HG03280 (cell line): ENCODE measurements around the gene C9orf78.

Experiments
- ATAC-seq: cut with Tn5 transposase; IDR thresholded peaks from one replicate; pipeline ENCODE4 v1.9.1; 2021; ENCODE audit warnings: mild to moderate bottlenecking, moderate library complexity; ENCODE audit not compliant: unreplicated experiment

C9orf78 gene

DNA sequence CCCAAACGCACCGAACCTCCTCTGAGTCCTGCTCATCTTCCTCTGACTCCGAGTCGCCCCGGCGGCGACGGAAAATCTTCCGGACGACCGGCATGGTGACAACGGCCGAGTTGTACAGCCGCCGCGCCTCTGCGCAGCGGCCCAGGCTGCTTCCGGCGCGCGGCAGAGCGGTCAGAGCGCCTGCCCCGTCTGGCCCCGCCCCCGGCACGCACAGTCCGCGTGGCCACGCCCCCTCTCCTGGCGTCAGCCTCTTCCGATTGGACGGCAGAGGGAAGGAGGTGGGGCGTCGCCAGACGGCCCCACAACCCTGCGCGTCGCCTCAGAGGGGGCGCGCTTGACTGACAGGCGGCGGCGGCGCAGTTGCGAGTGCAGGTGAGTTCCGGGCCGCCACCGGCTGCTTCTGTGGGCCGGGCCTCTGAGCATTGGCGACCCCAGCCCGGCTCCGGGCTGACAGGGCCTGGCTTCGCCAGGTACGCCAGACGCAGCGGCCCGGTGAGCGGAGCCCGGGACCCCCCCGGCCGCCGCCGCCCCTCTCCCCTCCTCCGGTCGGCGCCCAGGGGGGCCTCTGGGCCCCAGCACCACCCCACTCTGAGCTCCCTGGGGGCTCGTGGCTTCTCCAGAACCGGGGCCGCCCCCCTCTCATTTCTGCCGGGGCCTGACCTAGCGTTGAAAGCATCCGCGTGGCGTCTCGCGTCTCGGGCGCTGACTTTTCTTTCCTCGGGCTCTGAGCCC is at the start of gene C9orf78, which contains the start of gene USP20:
TSS of gene C9orf78 (minus strand) at position 148 of the 732 bp plus-strand sequence. CDS start at position 94, 54 bp downstream.
TSS of gene USP20 (plus strand) at position 331 of the 732 bp plus-strand sequence. CDS start 17,098 bp downstream, outside the sequence.
- peak; percentile 96 for ATAC-seq

DNA sequence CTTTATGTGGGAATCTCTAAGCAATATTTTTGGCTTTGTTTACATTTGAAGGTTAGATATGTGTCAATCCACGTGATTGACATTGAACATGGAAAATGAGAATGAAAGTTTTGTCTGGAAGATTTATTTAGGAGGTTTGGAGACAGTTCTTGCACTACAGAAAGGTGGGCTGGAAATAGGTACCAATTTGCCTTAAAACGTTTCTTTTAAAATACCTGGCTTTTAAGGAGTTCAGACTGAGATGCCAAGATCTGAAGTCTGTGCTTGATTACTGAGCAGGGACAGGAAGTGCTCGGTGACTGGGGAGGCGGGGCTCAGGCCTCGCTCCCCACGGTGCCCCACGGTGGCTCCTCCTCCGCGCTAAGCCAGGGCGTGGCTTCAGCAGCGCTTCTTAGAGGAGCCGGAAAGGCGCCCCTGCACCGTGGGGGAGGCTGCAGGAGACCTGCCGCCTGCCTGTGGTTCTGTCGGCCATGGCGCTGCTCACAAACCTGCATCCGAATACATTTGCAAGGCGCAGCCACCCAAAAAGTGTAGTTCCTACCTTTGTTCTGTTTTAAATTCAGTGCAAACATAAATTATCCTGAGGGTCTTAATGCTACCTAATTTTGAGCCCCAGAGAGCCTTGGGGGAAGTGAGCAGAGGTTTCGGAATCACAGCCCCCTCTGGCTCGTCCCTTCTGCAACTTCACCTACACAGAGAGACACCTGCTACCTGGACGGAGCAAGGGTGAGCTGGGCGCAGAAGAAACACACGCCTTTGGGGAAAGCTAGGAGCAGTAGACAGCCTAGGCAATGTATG is 49.3 kb upstream of the C9orf78 start:
- peak; percentile 49 for ATAC-seq

DNA sequence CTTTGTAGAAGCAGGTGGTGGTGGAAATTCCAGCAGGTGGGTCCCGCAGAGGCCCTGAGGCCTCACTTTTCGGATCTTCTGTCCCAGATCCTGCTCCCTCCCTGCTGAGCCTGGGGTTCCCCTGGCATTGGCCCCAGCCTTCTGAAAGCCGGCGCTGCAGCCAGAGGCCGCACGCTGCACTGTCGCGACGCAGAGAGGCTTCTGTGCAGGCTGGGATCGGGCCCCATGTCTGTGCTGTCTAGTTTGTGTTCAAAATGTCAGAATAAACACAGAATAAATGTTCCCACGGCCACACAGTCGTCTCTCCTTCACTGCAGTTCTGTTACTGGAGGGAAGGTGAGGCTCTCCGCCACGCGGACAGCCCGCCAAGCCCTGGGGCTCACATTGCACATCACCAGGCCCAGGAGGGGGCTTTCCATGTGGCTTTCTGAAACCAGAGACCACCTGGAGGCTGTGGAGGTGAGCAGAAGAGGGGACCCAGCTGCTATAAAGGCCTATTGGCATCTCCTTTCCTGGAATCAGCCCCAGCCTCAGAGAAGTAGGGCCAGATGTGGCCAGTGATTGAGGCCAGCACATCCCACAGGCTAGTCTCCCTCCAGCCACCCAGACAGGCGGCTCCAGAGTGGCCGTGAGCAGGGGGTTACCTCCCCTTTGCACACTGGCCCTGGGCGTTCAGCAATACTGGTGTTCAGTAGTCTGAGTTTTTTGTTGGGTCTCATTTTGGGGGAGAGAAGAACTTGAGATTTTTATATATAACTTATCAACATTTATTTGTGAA is 46.7 kb upstream of the C9orf78 start:
- no peak for ATAC-seq

DNA sequence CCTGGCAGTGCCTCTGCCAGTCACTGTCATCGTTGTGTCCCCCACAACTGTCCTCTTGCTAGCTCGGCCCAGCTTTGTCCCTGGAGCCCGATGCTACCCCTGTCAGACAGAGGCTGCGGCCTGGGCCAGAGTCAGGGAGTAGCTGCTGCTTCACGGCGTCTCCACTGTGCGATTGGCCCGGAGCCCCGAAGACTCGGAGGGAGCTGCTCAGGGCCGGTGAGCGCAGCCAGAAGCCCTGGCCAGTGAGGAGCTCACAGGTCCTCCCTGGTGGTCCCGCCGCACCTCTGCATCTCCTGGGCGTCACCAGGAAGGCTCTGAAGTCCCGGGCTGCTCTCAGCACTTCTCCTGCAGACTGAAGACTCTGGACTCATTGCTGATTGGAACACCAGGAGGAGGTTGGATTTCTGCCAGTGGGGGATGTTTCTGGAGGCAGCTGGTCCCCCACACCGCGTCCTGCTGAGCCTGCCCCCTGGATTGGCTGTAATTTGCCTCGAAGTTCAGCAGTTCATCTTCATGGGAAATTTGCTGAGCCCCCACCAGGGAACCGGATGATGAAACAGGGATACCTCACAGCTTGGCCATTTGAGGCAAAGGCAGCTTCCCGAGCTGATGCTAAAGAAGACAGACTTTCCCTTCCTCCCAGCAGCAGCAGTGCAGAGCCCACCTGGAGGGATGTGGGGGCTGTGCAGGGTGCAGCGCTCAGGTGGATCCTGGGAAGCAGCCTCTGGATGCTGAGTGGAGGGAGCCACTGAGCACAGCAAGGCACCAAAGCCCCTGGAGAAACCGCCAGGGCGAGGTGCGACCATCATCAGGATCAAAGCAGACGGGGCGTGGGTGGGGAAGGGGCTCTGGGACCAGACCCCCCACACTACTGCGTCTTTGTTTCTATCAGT is 45.8 kb upstream of the C9orf78 start:
- ATAC-seq, result no peak

DNA sequence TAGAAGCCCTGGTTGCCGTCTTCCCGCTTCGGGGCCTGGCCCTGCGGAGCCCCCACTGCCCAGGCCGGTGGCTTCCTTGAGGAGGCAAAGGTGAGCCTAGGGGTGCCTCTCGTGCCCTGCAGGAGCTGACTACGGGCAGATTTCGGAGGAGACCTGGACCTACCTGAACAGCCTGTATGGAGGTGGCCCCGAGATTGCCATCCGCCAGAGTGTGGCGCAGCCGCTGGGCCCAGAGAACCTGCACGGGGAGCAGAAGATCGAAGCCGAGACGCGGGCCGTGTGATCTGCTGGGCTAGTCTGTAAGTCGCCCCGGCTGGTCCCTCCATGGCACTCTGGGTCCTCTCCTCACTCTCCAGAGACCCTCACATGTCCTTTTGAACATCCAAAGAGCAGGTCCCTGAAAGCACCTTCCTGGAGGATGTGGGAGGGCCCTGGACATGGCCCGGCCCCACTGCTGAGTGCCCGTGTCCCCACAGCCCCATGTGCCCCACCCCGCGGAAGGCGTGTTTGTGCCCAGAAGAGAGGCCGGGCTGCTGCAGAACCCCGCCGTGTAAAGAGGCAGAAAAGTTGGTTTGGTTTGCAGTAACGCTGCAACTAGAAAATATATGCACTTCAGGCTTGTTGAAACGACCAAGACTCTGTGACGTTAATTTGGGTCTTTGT is 45.0 kb upstream of the C9orf78 start:
- ATAC-seq, result no peak

DNA sequence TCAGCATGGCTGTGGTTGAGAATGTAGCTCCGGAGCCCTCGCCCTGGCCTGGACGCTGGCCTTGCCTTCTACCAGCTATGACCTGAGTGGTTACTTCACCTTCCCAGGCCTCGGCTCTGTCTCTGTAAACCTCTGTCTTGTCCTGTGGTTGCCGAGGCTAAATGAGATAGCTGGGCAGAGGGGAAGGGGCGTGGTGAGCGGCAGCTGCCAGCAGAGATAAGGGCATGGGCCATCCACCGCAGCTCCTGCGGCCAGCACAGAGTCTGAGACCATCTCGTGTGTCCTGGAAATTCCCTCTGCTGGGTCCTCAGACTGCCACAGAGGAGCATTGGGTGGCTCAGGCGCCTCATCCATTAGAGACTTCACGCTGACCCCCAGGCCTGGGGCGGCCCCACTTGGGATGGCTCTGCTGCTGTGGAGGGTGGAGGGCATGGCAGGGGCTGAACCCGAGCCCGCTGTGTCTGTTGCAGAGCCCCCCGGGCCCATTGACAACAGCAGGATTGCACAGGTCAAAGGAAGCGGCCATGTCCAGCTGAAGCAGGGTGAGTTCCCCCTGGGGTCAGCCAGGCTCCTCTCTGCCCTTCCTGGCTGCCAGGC is 44.1 kb upstream of the C9orf78 start:
- ATAC-seq, result no peak

DNA sequence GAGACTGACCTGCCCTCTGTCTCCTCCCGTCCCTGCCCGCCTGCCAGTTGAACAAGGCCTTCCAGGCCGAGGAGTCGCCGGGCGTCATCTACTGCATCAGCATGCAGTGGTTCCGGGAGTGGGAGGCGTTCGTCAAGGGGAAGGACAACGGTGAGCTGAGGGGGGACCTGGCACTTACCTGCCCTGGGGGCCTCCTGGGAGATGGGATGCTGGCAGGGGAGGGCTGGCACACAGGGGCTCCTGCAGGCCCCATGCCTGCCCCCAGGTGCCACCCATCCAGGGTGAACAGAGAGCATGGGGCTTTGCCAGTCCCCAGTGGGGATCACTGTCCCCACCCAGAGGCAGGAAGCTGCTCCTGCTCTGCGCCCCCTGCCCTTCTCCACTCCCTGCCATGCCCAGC is 43.2 kb upstream of the C9orf78 start:
- no peak for ATAC-seq

DNA sequence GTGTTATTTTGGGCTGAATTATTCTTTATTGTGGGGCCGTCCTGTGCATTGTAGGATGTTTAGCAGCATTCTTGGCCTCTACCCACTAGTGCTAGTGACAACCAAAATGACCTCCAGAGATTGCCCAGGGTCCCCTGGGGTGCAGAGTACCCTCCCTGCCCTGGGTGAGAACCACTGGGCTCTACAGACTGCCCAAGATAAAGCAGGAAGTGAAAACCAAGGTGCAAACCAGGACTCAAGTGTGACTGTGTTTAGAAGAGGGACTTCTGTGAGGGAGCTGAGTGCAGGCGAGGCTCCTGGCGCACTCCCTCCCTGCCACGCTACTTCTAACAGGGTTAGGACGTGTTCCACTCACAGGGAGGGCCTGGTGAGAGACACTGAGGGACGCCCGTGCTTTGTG is 41.7 kb upstream of the C9orf78 start:
- ATAC-seq, result no peak

- ATAC-seq, result no peak
Measured at GRCh38 chr9:129875687-129876395, 40.8 kb upstream of the C9orf78 start.

DNA sequence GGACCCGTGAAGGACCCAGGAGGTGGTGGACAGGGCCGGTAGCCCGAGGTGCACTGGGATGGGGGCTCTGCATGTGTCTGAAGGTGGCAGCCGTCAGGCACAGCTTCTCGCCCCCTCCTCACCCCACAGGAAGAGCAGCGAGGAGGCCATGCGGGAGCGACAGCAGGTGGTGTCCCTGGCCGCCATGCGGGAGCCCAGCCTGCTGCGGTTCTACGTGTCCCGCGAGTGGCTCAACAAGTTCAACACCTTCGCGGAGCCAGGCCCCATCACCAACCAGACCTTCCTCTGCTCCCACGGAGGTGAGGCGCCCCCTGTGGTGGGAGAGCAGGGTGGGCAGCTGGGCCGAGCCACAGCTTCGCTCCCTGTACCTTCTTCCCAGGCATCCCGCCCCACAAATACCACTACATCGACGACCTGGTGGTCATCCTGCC is 40.1 kb upstream of the C9orf78 start:
- ATAC-seq, result no peak

DNA sequence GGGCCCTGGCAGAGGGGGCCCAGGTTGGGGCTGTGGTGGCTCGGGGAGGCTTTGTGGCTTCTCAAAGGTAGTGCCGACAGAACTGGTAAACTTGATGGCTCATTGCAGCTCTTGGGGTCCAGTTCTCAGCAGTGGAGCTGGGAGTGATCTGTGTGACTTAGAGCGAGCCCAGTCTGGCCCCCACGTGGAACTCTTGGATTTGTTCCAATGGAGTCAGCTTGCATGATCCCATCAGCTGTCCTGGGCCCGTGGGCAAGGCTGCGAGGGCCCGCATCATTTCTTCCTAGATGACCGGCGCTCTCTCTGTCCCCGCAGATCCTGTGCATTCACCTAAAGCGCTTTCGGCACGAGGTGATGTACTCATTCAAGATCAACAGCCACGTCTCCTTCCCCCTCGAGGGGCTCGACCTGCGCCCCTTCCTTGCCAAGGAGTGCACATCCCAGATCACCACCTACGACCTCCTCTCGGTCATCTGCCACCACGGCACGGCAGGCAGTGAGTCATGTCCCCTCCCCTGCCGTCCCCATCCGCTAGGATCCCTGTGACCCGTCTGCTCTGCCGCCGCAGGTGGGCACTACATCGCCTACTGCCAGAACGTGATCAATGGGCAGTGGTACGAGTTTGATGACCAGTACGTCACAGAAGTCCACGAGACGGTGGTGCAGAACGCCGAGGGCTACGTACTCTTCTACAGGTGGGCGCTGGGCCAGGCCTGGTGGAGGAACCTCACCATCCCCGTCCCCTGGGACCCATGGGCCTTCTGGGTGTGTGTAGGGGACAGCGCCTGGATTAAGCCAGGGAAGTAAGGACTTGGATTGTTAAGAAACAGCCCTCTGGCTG is 39.4 kb upstream of the C9orf78 start:
- no peak for ATAC-seq

DNA sequence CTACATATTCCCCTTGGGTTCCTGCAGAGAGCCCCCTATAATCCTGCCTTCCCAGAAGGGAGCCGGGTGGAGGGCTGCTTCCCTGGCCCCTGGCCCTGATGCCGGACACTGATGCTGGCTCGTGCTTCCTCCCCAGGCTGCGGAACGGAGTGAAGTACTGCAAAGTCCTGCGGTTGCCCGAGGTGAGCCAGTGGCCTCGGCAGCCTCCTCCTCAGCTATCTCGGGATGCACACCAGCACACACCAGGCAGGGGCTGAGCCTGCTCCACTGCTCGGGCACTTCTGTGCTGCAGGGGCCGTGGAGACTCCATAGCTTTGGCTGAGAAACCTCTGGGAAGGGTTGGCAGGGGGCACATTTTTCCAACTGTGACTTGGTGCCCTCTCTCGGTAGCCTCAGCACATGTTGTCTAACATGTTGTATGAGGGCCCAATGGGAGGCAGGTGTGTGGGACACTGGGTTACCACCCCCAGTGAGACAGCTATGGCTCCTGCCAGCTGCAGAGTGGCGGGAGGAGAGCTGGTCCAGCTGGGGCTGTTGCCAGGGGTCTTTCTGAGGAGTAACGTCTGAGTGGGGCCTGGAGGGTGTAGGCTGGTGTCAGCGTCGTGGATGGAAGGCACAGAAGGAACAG is 38.6 kb upstream of the C9orf78 start:
- no peak for ATAC-seq

DNA sequence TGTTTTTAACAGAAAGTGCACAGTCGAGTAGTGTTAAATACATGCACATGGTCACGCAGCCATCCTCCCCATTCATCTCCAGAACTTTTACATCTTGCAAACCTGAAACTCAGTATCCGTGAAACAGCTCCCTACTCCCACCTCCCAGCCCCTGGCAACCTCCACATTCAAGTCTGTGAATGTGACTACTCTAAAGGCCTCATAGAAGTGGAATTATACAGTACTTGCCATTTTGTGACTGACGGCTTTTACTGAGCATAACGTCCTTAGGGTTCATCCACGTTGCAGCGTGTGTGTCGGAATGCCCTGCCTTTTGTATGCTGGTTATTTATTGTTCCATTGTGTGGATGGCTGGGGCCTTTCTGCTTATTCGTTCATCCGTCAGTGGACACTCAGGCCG is 36.0 kb upstream of the C9orf78 start:
- no peak for ATAC-seq

DNA sequence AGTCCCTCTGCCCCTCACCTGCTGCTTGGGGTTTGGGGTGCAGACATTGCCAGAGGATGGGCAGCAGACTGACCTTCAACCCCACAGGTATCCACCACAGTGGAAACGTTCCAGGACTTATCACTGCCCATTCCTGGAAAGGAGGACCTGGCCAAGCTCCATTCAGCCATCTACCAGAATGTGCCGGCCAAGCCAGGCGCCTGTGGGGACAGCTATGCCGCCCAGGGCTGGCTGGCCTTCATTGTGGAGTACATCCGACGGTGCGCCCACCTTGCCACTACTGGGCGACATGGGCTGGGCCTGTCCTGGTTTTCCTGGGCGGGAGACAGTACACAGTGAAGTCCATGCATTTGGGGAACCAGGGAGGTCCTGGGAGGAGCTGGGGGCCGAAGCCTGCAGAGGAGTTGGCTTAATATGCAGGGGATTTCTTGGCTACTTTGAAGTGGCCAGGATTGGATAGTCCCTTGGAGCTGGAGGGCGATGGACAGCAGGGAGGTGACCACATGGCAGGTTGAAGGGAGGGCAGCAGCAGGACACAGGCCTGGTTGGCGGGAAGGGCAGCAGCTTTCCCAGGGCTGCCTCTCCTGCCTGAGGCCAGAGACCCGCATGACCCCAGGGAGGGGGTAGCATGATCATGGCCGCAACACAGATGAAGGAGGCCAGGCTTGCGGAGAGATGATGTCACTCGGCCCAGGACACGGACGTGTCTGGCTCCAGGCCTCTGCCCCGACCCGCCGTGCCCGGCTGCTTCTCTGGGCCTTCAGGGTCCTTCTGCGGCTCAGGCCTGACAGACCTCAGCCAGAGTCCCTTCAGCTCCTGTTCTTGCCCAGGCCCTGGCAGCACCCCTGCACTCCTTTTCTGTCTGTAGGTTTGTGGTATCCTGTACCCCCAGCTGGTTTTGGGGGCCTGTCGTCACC is 34.8 kb upstream of the C9orf78 start:
- no peak for ATAC-seq

- ATAC-seq, result no peak
Measured at GRCh38 chr9:129868872-129869486, 33.9 kb upstream of the C9orf78 start.
